ENCODE results near the gene SFMBT2. TPM values are rescaled to one million over a fixed set of nuclear protein-coding genes. Genes with fewer than 3 reads are reported as not detected.

The SFMBT2 gene
- total RNA-seq, 4 donors from 2014 or later = 2.6 to 26.4 (median 4.5) TPM

GRCh38 chr10:7150349-7150748 lies 260.5 kb downstream of the SFMBT2 start:
- H3K36me3 ChIP-seq = no peaks in the 10 kb centered on the region
- no peak overlapping the region for H3K4me3 ChIP-seq
- no peaks in the 10 kb centered on the region for H3K4me1 ChIP-seq
- TF ChIP-seq CTCF (IDR thresholded peaks at IDR 0.05) (no peak), POLR2A (IDR thresholded peaks at IDR 0.05) (no peak)
- no peak overlapping the region for H3K27ac ChIP-seq
- no peaks in the 10 kb centered on the region for H3K27me3 ChIP-seq
- DNase-seq = no peak
- H3K9me3 ChIP-seq = no peaks in the 10 kb centered on the region

GRCh38 chr10:7146189-7146588 lies 264.6 kb downstream of the SFMBT2 start:
- TF ChIP-seq CTCF (IDR thresholded peaks at IDR 0.05) = no peak
- no peak for TF ChIP-seq POLR2A (IDR thresholded peaks at IDR 0.05)
- H3K4me1 ChIP-seq = no peaks in the 10 kb centered on the region
- no peaks in the 10 kb centered on the region for H3K36me3 ChIP-seq
- no peaks in the 10 kb centered on the region for H3K27me3 ChIP-seq
- H3K9me3 ChIP-seq = no peaks in the 10 kb centered on the region
- DNase-seq = no peak
- no peak overlapping the region for H3K4me3 ChIP-seq
- H3K27ac ChIP-seq = no peak overlapping the region

GRCh38 chr10:7136016-7136415 lies 274.8 kb downstream of the SFMBT2 start:
- no peak overlapping the region for H3K4me3 ChIP-seq
- TF ChIP-seq POLR2A (IDR thresholded peaks at IDR 0.05) (no peak), CTCF (IDR thresholded peaks at IDR 0.05) (no peak)
- H3K27ac ChIP-seq = no peak overlapping the region
- no peak for DNase-seq
- no peaks in the 10 kb centered on the region for H3K4me1 ChIP-seq
- no peaks in the 10 kb centered on the region for H3K27me3 ChIP-seq
- no peaks in the 10 kb centered on the region for H3K9me3 ChIP-seq
- no peaks in the 10 kb centered on the region for H3K36me3 ChIP-seq

- TF ChIP-seq POLR2A (IDR thresholded peaks at IDR 0.05) (no peak), CTCF (IDR thresholded peaks at IDR 0.05) (no peak)
- Histone ChIP-seq H3K9me3 (no peaks in the 10 kb centered on the region), H3K36me3 (no peaks in the 10 kb centered on the region), H3K4me1 (no peaks in the 10 kb centered on the region), H3K27me3 (no peaks in the 10 kb centered on the region), H3K27ac (no peak overlapping the region), H3K4me3 (no peak overlapping the region)
- no peak for DNase-seq
Measured at GRCh38 chr10:7135188-7135587, 275.6 kb downstream of the SFMBT2 start.

- H3K9me3 ChIP-seq = no peaks in the 10 kb centered on the region
- TF ChIP-seq CTCF (IDR thresholded peaks at IDR 0.05) (no peak), POLR2A (IDR thresholded peaks at IDR 0.05) (no peak)
- H3K4me3 ChIP-seq = no peak overlapping the region
- no peaks in the 10 kb centered on the region for H3K4me1 ChIP-seq
- H3K36me3 ChIP-seq = no peaks in the 10 kb centered on the region
- DNase-seq = no peak
- H3K27ac ChIP-seq = no peak overlapping the region
- no peaks in the 10 kb centered on the region for H3K27me3 ChIP-seq
Measured at GRCh38 chr10:7134448-7134847, 276.4 kb downstream of the SFMBT2 start.

GRCh38 chr10:7133958-7134357 lies 276.9 kb downstream of the SFMBT2 start:
- H3K36me3 ChIP-seq = no peaks in the 10 kb centered on the region

More at GRCh38 chr10:7133958-7134357, 276.9 kb downstream of the SFMBT2 start:
- H3K4me1 ChIP-seq = no peaks in the 10 kb centered on the region
- no peak for TF ChIP-seq CTCF (IDR thresholded peaks at IDR 0.05)
- H3K27ac ChIP-seq = no peak overlapping the region
- DNase-seq = no peak
- no peaks in the 10 kb centered on the region for H3K9me3 ChIP-seq
- H3K4me3 ChIP-seq = no peak overlapping the region
- H3K27me3 ChIP-seq = no peaks in the 10 kb centered on the region
